Aorta (tissue), 5 donors: ENCODE results near the gene CHST9. TPM values are rescaled to one million over a fixed set of nuclear protein-coding genes. Genes with fewer than 3 reads are reported as not detected.
"Not testable (repeated sequence)": the region's sequence is repeated elsewhere in the genome, so short reads cannot be mapped to it uniquely, and the experiment has no call there.

Experiments
- ATAC-seq: fragments of 200-7000 bp; cut with Tn5 transposase; one replicate; pipeline ENCODE4 v1.9.1; 2022; ENCODE audit warnings: moderate library complexity; ENCODE audit not compliant: low FRiP score
- DNase-seq, 2 donors: peaks; one replicate each; pipeline ENCODE4 v3.0.0-alpha.2; 2020
- H3K27ac ChIP-seq, 2 donors: one replicate each; pipeline ENCODE4 v1.5.1; 2013; ENCODE audit warnings: low read length in 2 of 2, mild to moderate bottlenecking in 2 of 2, moderate library complexity in 2 of 2, control low read depth in 1 of 2, inconsistent platforms in 1 of 2, low read depth in 1 of 2
- H3K27me3 ChIP-seq, 2 donors: one replicate each; pipeline ENCODE4 v1.6.1; 2013; ENCODE audit warnings: control low read depth in 1 of 2, low read length in 1 of 2, mild to moderate bottlenecking in 1 of 2, moderate library complexity in 1 of 2; ENCODE audit not compliant: insufficient read depth in 2 of 2, control insufficient read depth in 1 of 2
- H3K36me3 ChIP-seq, 2 donors: one replicate each; pipeline ENCODE4 v1.6.1; 2013; ENCODE audit warnings: control low read depth in 1 of 2, low read length in 1 of 2, mild to moderate bottlenecking in 1 of 2; ENCODE audit not compliant: insufficient read depth in 2 of 2, control insufficient read depth in 1 of 2
- H3K4me1 ChIP-seq, 2 donors: one replicate each; pipeline ENCODE4 v1.6.1; 2013; ENCODE audit warnings: low read length in 2 of 2, control low read depth in 1 of 2, mild to moderate bottlenecking in 1 of 2, moderate library complexity in 1 of 2; ENCODE audit not compliant: insufficient read depth in 2 of 2, control insufficient read depth in 1 of 2
- H3K4me3 ChIP-seq, 2 donors: one replicate each; pipeline ENCODE4 v1.5.1; 2013; ENCODE audit warnings: low read length in 2 of 2, control low read depth in 1 of 2, mild to moderate bottlenecking in 1 of 2
- H3K9me3 ChIP-seq: one replicate; pipeline ENCODE4 v1.6.1; 2013; ENCODE audit warnings: mild to moderate bottlenecking, low read length; ENCODE audit not compliant: control insufficient read depth
- WGBS, 2 donors: extraction: QIAGEN DNeasy Blood & Tissue Kit; methylation state at CpG; one replicate each; pipeline ENCODE4 v1.1.7; 2013; 5-methylcytosine and 5-hydroxymethylcytosine counted together
- intact Hi-C, 2 donors: fragments of 100-400 bp; cut with DNase I; formaldehyde crosslinking; loops; one replicate each; pipeline versions ENCODE4 v1.14.2 to v1.15.0; 2022
- polyA plus RNA-seq, 2 donors: library from polyadenylated mRNA; stranded (reverse); fragments of 200-250 nt; gene quantifications; one replicate each; pipeline ENCODE4 v1.2.3, GENCODE V29; 2013
- total RNA-seq, 2 donors: library from RNA; stranded (reverse); fragmentation: NEBNext Ultra II Directional; extraction: Animal tissue kit (Norgen Biotek cat#: 25700); gene quantifications; one replicate each; pipeline ENCODE4 v1.2.1, GENCODE V29; 2021
- donor health status: healthy with polysubstance abuse.
- donor health status: Bipolar disorder and iron deficiency.
- donor health status: DM: no; HTN: no; CAD: no.
- donor health status: DM: no; HTN: no; CAD: no.
- donor health status: DM: yes; HTN: yes; CAD: no.

CHST9 gene
- total and polyA plus RNA-seq, 4 donors, result 0.06 TPM; not detected in 3

GRCh38 chr18:27181726-27182125, 3.4 kb downstream of the CHST9 start:
- no peaks in the 10 kb centered on the region for H3K27me3 ChIP-seq
- no peaks in the 10 kb centered on the region for H3K9me3 ChIP-seq
- DNase-seq, result no peak
- no peak for ATAC-seq
- H3K27ac ChIP-seq, result no peak overlapping the region
- no peaks in the 10 kb centered on the region for H3K36me3 ChIP-seq
- no peak overlapping the region for H3K4me3 ChIP-seq
- 44 to 55% methylated on average over 1 of the region's 1 CpG for WGBS, 2 donors
- no peaks in the 10 kb centered on the region for H3K4me1 ChIP-seq
- intact Hi-C loops, result no loop called here

GRCh38 chr18:27178424-27178823, 6.7 kb downstream of the CHST9 start:
- H3K4me3 ChIP-seq, result no peak overlapping the region
- intact Hi-C loops, result no loop called here
- no peaks in the 10 kb centered on the region for H3K27me3 ChIP-seq
- no peak overlapping the region for H3K27ac ChIP-seq
- H3K36me3 ChIP-seq, result no peaks in the 10 kb centered on the region
- H3K9me3 ChIP-seq, result no peaks in the 10 kb centered on the region
- DNase-seq (no peak), ATAC-seq (no peak)
- H3K4me1 ChIP-seq, result no peaks in the 10 kb centered on the region

DNA sequence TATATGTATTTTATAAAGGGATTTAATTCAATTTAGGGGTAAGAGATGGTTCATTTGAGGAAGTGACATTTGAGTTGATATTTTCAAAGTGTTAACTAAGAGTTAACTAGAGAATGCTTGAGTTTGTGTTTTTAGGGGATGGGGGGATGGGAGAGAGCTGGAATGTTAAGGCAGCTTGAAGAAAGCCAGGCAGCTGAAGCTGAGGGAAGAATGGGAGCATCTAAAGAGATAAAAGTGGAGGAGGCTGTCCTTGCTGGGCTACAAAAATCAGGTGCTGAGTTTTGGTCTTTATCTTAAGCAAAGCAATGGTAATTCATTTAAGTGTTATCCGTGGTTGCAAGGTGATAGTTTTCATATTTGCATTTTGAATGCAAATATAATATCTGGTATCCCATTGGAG, 9.2 kb downstream of the CHST9 start:
- Histone ChIP-seq H3K36me3 (no peaks in the 10 kb centered on the region), H3K4me1 (no peaks in the 10 kb centered on the region), H3K27ac (no peak overlapping the region), H3K4me3 (no peak overlapping the region), H3K9me3 (no peaks in the 10 kb centered on the region), H3K27me3 (no peaks in the 10 kb centered on the region)
- DNase-seq, result no peak
- intact Hi-C loops, result no loop called here
- ATAC-seq, result no peak
- WGBS, 2 donors, result 3 to 13% methylated on average over 1 of the region's 1 CpG

- DNase-seq (no peak), ATAC-seq (no peak)
- no peak overlapping the region for H3K27ac ChIP-seq
- H3K36me3 ChIP-seq, result no peaks in the 10 kb centered on the region
- intact Hi-C loops, result no loop called here
- 20 to 29% methylated on average over 2 of the region's 2 CpGs for WGBS, 2 donors
- H3K4me1 ChIP-seq, result no peaks in the 10 kb centered on the region
- no peaks in the 10 kb centered on the region for H3K9me3 ChIP-seq
- no peaks in the 10 kb centered on the region for H3K27me3 ChIP-seq
- no peak overlapping the region for H3K4me3 ChIP-seq
Measured at GRCh38 chr18:27175245-27175644, 9.9 kb downstream of the CHST9 start.

DNA sequence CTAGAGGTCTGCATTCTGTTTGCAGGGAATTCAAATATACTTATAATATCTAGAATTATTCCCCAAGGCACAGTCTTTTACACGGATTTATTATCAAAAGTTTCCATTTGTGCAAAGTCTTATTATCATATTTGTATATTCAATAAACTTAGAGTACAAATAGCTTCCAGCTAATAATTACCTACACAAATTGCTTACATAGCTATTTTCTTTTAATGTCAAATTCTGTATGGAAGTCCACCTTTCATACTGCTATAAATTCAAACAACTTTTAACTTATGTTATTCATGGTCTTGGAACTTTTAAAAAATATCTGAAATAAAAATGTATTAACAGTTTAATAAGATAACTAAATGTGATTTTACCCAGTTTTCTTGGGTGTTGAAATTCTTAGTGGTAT, 13.1 kb downstream of the CHST9 start:
- intact Hi-C loops, result no loop called here
- WGBS, 2 donors, result 13 to 15% methylated on average over 1 of the region's 1 CpG
- no peak for ATAC-seq

DNA sequence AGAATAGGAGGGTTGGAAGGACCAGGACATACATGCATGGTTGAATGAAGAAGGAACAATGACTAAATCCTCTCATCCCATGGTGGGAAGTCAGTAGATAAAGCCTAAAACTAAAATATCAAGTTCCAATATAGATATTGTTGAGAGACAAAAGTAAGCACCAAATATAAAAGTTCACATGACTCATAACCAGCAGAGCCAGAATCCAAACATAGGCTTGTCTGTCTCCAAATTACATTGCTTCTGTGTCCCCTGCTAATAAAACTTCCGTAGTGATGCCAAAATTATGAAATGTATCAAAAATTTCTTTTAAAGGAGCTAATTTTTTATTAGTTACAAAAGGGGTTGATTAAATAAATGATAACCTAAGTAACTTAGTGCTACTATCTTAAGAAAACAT, 19.7 kb downstream of the CHST9 start:
- intact Hi-C loops, result no loop called here
- no peaks in the 10 kb centered on the region for H3K27me3 ChIP-seq
- no peaks in the 10 kb centered on the region for H3K9me3 ChIP-seq
- no peaks in the 10 kb centered on the region for H3K4me1 ChIP-seq
- no peak overlapping the region for H3K27ac ChIP-seq
- no peak overlapping the region for H3K4me3 ChIP-seq
- DNase-seq (no peak), ATAC-seq (no peak)
- WGBS, 2 donors, result 13 to 23% methylated on average over 1 of the region's 1 CpG
- no peaks in the 10 kb centered on the region for H3K36me3 ChIP-seq

More for the DNA sequence above, 13.1 kb downstream of the CHST9 start:
- no peak for DNase-seq
- Histone ChIP-seq H3K27me3 (no peaks in the 10 kb centered on the region), H3K9me3 (no peaks in the 10 kb centered on the region), H3K4me3 (no peak overlapping the region), H3K36me3 (no peaks in the 10 kb centered on the region), H3K4me1 (no peaks in the 10 kb centered on the region), H3K27ac (no peak overlapping the region)

GRCh38 chr18:27164905-27165304, 20.2 kb downstream of the CHST9 start:
- Histone ChIP-seq H3K9me3 (no peaks in the 10 kb centered on the region), H3K27ac (no peak overlapping the region), H3K27me3 (no peaks in the 10 kb centered on the region), H3K36me3 (no peaks in the 10 kb centered on the region), H3K4me3 (no peak overlapping the region), H3K4me1 (no peaks in the 10 kb centered on the region)
- WGBS, 2 donors, result 73 to 78% methylated on average over 3 of the region's 3 CpGs
- ATAC-seq (no peak), DNase-seq (no peak)
- intact Hi-C loops, result no loop called here

DNA sequence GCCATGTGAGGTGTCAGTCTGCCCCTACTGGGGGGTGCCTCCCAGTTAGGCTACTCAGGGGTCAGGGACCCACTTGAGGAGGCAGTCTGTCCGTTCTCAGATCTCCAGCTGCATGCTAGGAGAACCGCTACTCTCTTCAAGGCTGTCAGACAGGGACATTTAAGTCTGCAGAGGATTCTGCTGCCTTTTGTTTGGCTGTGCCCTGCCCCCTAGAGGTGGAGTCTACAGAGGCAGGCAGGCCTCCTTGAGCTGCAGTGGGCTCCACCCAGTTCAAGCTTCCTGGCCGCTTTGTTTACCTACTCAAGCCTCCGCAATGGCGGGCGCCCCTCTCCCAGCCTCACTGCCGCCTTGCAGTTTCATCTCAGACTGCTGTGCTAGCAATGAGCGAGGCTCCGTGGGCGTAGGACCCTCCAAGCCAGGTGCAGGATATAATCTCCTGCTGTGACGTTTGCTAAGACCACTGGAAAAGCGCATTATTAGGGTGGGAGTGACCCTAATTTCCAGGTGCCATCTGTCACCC, 21.9 kb downstream of the CHST9 start:
- H3K36me3 ChIP-seq, H3K4me1 ChIP-seq, intact Hi-C loops, DNase-seq, ATAC-seq, H3K27ac ChIP-seq, H3K4me3 ChIP-seq, H3K9me3 ChIP-seq, H3K27me3 ChIP-seq: not testable (repeated sequence)
- WGBS, 2 donors, result 91 to 95% methylated on average over 11 to 12 of the region's 12 CpGs

GRCh38 chr18:27149240-27149639, 35.9 kb downstream of the CHST9 start:
- H3K4me1 ChIP-seq, H3K27ac ChIP-seq, H3K27me3 ChIP-seq, ATAC-seq, H3K4me3 ChIP-seq, DNase-seq, H3K36me3 ChIP-seq, intact Hi-C loops, H3K9me3 ChIP-seq: not testable (repeated sequence)
- WGBS, 2 donors, result 57 to 71% methylated on average over 5 of the region's 5 CpGs
